EL (cell line): ENCODE data around the gene FOCAD.
"Not testable (repeated sequence)": the region's sequence is repeated elsewhere in the genome, so short reads cannot be mapped to it uniquely, and the experiment has no call there.

ENCODE experiments used
- DNase-seq: peaks from one replicate; pipeline ENCODE4 v3.0.0-alpha.2; 2016

The FOCAD gene

DNA sequence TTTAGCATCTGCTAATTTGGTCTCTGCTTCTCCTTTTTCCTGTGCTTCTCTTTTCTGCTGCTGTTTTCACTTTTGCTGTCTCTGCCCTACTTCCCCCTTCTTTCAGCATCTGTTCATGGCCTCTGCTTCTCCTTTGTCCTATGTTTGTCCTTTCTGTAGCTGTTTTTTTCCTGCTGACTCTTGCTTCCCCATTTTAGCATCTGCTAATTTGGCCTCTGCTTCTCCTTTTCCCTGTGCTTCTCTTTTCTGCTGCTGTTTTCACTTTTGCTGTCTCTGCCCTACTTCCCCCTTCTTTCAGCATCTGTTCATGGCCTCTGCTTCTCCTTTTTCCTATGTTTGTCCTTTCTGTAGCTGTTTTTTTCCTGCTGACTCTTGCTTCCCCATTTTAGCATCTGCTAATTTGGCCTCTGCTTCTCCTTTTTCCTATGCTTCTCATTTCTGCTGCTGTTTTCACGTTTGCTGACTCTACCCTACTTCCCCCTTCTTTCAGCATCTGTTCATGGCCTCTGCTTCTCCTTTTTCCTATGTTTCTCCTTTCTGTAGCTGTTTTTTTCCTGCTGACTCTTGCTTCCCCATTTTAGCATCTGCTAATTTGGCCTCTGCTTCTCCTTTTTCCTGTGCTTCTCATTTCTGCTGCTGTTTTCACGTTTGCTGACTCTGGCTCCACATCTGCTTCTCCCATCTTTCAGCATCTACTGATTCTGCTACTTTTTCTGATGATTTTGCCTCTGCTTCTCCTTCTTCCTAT lies 290.3 kb downstream of the FOCAD start:
- DNase-seq, result not testable (repeated sequence)

DNA sequence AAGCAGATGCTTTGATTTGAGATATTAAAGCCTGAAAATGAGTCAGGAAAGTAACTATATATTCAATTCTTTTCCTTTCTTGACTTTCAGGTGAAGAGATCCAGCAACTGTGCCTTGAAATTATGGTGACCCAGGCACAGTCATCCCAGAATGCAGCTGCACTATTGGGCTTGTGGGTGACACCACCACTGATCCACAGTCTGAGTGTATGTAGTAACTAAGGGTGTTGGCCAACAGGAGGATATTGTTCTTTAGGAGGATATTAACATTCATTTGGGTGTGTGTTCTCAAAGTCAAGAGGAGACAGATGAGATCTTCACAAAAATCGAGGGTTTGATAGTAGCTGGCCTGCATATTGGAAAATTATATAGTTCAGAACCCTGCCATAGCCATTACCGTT lies 294.2 kb downstream of the FOCAD start:
- DNase-seq, result no peak

DNA sequence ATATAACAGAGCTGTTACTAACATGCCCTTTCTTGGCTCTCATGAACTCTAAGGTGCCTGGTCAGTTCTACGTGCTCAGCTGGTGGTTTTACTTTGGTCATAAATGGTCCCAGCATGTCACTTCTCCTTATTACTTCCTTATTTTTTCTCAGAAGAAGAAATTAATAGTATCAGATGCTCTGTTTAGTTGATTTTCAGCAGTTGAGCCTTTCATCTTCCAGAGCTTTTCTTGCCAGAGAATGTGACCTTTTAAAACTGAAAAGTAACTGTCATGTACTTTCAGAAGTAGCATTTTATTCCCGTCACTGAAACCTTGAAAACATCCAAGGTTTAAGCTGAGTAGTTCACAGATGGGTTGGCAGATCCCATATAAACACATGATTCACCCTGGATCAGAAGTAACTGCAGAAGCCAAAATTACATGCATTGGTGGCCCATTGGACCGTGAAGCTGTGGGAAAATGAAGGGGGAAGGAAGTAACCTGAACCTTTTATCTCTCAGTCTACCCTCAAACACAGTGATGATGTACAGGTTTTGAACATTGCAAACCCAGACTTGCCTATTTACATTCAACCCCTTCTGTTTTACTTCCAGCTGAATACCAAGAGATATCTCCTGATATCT lies 296.9 kb downstream of the FOCAD start:
- DNase-seq, result peak; percentile 64

DNA sequence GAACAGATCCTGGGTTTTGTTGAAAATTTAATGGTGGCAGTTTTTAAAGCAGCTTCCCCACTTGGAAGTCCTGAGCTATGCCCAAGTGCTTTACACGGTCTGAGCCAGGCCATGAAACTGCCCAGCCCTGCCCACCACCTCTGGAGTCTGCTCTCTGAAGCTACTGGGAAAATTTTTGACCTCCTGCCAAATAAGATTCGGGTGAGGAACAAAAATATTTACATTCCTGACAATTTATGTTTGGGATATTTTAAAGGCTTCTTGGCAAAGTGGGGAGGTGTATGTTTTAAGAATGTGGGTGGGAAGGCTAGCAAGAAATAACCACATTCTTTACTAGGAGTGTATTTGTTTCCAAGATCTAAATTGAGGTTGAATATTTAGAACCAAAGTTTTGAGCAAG lies 297.4 kb downstream of the FOCAD start:
- peak; percentile 92 for DNase-seq

DNA sequence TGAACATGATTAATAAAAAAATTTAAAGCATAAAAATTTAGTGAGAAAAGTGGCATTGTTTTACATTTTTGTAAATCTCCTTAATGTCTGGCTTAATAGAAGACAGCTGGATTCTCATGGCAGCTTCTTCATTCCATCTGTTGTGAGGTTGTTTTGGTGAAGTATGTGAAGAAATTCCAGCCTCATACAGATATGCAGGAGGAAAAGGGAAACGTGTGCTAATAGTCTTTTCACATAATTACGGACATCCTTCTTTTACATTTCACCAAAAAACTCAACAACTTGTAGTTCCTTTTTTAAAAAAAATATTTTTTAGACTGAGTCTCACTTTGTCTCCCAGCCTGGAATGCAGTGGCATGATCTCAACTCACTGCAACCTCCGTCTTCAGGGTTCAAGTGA lies 300.4 kb downstream of the FOCAD start:
- DNase-seq, result no peak

DNA sequence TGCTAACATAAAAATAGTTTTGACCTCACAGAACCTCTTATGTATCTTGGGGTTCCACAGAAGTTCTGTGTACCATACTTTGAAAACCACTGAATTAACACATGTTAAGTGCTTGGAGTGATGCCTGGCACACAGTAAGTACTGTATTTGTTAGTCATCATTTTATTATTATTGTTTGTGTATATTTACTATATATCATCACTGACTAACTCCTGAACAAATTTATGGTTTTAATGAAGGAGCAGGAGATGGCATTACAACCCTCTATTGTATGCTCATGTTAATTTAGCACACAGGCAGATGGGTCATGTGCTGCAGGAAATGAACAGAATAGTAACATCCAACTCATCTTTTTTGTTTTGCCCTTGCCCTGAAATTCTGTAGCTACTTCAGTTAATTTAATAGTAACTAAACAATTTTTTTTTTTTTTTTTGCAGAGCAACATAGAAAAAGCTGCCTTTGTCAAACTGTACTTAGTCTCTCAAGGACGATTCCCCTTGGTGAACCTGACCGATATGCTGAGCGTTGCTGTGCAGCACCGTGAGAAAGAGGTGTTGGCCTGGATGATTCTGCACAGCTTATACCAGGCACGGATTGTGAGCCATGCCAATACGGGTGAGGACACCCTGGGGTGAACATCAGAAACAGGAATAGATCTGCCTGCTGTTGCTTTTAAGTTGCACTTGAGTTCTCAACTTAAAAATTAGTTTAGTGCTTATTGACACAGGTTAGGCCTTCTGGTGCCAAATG lies 302.0 kb downstream of the FOCAD start:
- DNase-seq, result no peak

DNA sequence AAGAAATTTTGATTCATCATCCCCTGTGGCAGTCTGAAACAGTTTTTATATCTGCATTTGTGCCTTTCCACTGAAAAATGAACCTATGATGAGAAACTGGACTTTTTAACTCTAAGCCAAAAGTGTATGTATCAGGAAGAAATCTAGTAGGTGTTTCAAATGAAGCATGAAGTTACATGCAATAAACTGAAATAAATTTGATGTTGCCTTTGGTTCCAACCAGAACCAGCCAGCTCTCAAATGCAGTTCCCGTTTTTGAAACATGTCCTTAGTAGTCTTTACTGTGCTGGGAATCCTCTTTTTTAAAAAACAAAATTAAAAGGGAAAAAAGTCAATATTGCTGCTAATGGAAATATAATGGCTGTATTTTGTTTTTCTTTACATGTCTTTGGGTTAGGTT lies 303.5 kb downstream of the FOCAD start:
- DNase-seq, result no peak

DNA sequence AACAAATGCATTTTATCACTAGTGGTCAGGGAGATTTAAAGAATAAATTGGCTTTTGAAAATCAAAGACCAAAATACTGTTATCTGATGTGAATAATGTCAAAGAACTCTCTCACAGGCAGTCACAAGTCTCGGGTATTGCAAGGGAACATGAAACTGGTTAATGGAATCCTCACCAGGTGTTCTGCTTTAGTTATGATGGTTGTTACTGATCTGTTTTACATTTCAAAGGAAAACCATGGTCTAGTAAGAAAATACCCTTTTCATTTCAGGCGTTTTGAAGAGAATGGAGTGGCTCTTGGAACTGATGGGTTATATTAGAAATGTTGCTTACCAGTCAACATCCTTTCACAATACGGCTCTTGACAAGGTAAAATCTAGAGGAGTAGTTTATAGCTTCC lies 304.0 kb downstream of the FOCAD start:
- no peak for DNase-seq

DNA sequence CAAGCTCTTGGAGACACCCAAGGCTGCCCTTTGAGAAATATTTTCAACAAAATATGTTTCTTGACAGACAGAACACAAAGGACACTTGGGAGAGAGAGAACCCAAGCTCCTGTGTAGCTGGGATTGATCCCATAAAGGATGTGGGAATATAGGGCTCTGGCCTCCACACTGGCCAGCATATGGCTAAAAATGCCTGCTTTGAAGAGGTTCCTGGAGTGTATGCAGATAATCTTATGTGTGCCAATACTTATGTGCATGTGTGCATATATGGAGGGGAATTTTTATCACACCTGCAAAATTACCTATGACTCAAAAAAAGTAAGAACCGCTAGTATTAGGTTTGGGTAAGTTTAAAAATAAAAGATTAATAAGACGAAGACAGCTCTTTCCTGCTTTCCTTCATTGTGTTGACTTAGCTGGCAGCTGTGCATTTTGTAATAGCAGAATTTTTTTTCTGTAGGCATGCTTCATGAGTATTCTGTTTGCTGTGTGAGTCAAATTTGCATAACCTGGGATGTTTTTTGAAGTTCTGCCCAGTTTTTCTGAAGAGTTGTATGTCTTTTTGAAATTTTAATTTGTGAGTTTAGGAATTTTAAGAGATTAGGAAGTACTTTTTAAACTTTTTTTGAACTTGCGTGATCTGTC lies 304.7 kb downstream of the FOCAD start:
- no peak for DNase-seq

DNA sequence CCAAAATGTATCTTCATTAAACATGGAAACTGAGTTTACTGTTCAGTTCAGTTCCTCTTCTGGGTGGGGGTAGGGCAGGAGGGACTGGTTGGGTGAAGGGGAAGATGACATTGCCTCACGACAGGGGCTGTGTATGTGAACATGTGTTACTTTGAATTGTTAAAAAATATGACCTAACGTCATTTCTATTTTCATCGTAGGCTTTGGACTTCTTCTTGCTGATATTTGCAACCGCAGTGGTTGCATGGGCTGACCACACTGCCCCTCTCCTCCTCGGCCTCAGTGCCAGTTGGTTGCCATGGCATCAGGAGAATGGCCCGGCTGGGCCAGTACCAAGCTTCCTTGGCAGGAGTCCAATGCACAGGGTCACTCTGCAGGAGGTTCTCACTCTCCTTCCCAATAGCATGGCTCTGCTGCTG lies 305.9 kb downstream of the FOCAD start:
- DNase-seq, result no peak

DNA sequence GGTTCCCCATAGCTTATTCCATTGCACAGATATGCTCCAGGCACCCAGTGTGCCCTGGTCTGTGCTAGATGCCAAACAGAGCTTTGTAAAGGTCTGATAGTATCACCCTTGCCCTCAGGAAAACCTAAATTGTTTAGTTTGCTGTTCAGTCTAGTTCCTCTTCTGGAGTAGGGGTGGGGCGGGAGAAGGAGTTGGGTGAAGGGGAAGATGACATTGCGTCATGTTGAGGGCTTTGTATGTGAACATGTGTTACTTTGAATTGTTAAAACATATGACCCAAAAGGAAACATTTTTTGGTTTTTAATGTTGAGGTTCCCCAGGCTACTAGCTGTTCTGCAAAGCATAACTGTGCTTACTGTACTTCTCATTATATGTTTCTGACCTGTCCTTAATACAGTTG lies 306.8 kb downstream of the FOCAD start:
- DNase-seq, result no peak

DNA sequence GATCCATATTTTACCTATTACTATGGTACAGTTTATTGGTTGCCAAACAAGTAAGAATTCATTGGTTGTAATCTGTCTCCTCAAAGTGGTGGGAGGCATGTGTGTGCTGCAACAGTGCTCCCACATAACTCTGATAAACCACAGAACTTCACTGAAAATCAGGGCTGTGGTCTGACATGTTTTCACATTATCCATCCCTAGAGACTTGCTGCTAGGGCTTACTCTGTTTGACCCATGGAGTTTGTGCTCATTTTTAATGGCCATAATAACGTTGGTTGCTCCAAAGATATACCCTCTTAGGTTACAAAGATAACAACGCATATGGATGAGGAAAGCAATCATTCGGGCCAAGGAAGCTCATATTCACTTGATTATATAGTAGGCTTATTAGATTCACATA lies 310.4 kb downstream of the FOCAD start:
- DNase-seq, result no peak

DNA sequence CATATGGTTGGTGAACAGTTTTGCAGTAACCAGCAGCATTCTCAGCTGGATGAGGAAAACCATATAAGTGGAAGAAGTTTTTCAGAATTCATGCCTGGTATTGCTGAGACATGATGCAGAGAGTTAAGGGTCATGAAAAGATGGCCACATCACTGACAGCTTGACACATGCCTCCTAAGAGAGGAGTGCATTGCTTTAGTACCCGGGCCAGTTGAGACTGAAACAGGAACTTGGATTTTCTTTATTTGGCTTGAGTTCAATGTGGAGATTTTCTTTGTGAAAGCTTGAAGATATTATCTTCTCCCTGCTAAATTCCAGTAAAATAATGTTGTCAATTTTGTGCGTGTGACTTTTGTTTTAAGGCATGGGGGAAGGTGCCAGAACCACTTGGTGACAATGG lies 311.6 kb downstream of the FOCAD start:
- no peak for DNase-seq

DNA sequence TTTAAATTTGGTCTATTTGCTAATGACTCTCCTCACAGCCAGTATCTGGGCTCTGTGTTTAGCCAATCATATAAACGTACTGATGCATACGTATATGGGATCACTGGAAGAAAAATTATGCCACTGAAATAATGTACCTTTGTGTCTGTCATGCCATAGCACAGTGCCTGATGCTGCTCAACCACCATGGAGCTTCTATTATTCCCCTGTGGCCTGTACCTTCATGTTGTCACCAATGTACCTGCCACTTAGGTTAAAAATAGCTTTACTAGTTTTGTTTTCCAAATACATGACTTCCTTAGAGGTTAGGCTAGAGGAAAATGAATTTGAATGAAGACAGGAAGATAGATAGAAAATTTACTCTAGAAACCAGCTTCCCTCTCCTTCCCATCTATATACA lies 312.8 kb downstream of the FOCAD start:
- DNase-seq, result no peak

DNA sequence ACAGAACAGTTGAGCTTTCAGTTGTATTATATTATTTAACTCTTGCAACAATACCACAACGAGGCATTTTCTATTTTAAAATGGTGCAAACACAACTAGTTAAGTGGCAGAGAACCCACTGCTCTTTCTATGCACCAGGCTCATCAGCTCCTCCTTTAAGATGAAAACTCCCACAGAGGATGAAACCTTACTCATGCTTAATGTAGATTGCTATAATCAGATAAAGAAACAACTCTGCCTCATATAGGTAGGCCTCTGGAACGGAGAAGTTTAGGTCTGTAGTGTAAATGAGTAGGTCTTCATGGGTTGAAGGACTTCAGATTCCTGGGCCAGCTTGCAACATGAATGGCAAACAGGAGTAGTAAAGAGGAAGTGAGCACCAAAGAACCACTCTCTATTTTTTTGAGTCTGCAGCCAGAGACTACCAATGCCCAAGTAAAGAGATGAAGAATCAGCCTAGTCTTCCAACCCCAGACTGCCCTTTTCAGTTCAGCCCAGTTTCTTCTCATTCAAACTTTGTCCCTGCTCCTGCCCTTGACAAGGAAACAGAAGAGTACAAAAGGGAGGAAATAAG lies 313.5 kb downstream of the FOCAD start:
- no peak for DNase-seq

DNA sequence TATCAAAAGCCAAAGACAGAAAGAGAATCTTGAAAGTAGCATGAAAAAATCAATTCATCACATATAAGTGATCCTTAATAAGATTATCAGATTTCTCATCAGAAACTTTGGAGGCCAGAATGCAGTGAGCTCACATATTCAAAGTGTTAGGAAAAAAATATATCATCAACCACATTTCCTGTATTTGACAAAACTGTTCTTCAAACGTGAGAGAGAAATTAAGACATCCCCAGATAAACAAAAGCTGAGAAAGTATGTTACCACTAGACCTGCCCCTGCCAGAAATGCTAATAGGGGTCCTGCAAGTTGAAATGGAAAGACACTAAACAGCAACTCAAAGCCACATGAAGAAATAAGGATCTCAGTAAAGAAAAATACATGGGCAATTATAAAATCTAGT lies 317.5 kb downstream of the FOCAD start:
- DNase-seq, result no peak

DNA sequence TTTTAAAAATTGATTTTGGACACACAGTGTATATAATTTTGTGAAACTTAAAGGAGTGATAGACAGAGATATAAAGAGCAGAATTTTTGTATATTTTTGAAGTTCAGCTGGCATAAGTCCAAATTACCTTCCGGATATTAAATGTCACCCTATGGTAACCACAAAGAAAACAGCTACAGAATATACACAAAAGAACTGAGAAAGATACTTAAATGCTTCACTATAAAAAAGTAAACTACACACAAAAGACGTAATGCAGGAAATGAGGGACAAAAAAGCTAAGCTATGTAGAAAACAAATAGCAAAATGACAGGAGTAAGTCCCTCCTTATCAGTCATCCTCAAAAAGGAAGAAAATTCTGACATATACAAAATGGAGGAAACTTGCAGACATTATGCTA lies 318.0 kb downstream of the FOCAD start:
- DNase-seq, result no peak

DNA sequence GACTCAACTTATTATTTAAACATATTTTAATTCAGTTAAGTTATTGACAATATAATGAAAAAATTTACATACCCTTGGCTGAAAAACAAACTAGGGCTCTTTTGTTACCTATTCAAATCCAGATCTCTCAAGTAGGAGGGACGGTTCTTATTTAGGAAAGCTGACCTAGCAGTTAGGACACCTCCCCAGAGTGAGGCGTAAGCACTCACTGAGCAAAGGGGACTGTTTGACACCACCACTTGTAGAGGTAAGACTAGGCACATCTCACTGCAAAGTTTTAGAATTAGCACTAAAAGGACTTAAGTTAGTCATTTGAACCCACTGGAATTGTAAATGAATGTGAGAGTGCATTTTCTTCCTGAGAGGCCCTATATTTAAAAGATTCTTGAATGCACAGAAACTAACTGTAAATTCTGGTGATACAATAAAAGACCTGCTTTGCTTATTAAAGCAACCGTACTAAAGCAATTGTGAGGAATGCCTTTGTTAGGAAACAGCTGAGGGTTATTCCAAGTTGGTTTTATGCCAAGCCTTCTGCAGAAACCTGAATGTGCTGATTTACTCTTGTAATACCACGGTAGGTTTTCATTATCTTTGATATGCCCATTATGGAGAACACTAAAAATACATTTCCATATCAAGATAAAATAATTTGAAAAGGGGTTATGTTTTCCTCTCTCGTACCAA lies 331.2 kb downstream of the FOCAD start:
- DNase-seq, result no peak

DNA sequence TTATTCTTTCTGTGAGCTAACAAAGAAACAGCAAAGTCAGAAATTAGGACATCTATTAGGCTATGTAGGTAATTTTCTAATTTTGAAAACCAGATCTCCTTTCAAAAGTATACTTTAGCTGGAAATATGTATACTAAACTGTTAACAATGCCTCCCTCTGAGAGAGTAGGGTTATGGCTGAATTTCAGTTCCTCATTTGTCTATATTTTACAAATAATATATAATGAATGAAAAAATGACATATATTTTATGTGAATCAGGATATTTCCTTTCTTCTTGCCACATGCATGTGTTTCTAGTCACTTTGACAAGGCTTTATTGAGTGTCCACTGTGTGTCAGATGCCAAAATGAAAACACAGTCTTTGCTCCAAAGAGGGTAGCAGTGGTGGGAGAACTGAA lies 331.9 kb downstream of the FOCAD start:
- no peak for DNase-seq

DNA sequence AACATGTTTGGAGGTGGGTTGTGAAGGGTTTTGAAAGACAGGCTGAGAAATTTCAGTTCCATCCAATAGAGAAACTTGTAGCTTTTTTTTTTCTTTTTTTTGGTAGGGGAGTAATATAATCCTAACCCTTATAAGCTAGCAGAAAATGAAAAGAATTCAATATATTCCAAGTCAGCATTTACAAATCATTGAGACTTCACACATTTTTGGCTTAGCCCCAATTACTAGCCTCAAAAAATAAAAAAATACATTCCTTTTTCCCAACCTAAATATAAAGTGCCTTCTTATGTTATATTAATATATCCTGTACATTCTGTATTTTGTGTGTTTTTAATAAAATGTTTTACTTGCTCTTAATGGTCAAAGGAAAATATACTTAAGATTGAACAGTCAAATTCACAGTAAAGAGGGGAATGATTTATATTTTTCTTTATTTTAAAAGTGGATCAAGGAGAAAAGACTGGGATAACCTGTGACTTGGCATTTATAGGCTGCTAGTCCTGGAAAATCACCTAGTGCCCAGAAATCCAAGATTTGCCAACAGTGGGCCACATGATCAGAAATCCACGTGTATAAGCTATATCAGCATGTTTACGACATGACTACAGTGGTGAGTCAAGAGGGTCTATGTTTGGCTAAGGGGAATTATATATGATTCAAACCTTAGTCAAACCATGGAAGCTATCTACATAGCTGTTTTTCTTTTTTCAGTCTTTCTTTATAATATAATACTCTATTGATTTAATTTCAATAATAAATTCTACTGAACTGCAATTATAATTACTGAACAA lies 332.8 kb downstream of the FOCAD start:
- DNase-seq, result peak; percentile 77

DNA sequence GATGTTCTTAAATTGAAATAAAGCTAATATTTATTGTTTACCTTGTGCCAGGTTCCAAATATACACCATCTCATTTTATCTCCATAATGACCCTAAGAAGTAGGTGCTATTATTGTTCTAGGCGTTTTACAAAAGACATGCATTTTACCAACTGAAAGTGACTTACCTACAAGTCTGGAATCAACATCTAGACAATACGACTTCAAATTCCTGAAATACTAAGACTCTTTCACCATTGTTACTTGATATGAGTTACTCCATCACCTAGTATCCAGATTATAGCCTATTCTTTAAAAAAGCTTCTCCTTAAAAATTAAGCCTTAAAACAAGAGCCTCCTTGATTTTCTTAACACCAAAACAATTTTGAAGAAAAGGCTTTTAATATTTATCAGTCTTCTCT lies 334.1 kb downstream of the FOCAD start:
- no peak for DNase-seq

DNA sequence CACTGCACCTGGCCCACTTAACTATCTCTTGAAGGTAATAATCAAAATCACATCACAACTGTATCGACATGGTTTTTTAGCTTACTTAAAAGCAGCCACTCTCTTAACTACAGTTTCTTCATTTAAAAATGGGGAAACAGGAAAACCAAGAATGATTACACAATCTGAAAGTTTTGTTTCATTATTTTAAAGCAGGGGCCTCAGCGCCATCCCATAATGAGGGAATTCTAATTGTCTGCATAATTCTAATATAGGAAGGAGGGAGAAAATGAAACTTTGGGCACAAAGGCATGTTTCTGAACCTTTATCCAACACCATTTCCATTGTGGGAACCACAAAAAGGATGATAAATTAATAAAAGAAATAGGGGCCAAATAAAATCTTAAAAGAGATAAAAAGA lies 339.8 kb downstream of the FOCAD start:
- DNase-seq, result no peak
